Measurements from ENCODE around the gene HIBCH.

DNA sequence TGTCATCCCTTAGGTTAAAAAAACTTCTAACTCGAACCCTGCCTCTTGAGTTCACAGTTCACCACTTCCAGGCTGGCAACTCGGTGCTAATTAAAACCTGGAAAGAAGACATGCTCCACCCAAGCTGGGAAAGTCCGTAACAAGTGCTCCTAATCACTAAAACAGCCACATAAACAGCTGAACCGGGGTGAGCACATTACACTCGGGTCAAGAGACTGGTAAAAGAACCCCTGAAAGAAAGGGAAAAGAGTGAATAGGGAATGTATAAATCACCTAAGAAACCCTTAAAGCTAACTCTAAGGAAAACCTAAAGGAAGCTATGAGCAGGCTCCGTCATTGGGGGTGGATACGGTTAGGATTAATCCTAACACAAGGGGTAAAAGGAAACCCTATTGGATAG lies 102.0 kb downstream of the HIBCH start:
- TF ChIP-seq EZH2 (IDR thresholded peaks at IDR 0.05; ENCODE audit: low read length), result no peak
- TF ChIP-seq, protein P1, sequence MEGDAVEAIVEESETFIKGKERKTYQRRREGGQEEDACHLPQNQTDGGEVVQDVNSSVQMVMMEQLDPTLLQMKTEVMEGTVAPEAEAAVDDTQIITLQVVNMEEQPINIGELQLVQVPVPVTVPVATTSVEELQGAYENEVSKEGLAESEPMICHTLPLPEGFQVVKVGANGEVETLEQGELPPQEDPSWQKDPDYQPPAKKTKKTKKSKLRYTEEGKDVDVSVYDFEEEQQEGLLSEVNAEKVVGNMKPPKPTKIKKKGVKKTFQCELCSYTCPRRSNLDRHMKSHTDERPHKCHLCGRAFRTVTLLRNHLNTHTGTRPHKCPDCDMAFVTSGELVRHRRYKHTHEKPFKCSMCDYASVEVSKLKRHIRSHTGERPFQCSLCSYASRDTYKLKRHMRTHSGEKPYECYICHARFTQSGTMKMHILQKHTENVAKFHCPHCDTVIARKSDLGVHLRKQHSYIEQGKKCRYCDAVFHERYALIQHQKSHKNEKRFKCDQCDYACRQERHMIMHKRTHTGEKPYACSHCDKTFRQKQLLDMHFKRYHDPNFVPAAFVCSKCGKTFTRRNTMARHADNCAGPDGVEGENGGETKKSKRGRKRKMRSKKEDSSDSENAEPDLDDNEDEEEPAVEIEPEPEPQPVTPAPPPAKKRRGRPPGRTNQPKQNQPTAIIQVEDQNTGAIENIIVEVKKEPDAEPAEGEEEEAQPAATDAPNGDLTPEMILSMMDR (optimal IDR thresholded peaks at IDR 0.05 in 1 of 3, IDR thresholded peaks at IDR 0.05 in 1 of 3, conservative IDR thresholded peaks at IDR 0.05 in 1 of 3; ENCODE audit: extremely low read depth in 1 of 3, insufficient read depth in 2 of 3, low read length in 3 of 3), result no peak
